Measurements from ENCODE around the gene TAB2.

GRCh38 chr6:149363154-149363553 lies 45.6 kb downstream of the TAB2 start:
- TF ChIP-seq TAF1 (IDR thresholded peaks at IDR 0.05; ENCODE audit: borderline replicate concordance, insufficient read depth, low read length) (no peak), FOXP2 (optimal IDR thresholded peaks at IDR 0.05; ENCODE audit: borderline replicate concordance, extremely low read depth, extremely low read length, insufficient read depth) (no peak), POLR2AphosphoS5 (IDR thresholded peaks at IDR 0.05; ENCODE audit: low read depth, low read length) (no peak), SIN3A (IDR thresholded peaks at IDR 0.05; ENCODE audit: borderline replicate concordance, insufficient read depth, low read length) (no peak)
